COLO829 (cell line): Measurements from ENCODE around the gene KIFAP3.
A peak's percentile ranks its signal among the peaks of the same experiment; 100 is the strongest.
"Not testable (repeated sequence)": the region's sequence is repeated elsewhere in the genome, so short reads cannot be mapped to it uniquely, and the experiment has no call there.

Experiments
- DNase-seq: peaks from one replicate; pipeline ENCODE4 v3.0.0; 2012; ENCODE audit warnings: low spot score

KIFAP3 gene

DNA sequence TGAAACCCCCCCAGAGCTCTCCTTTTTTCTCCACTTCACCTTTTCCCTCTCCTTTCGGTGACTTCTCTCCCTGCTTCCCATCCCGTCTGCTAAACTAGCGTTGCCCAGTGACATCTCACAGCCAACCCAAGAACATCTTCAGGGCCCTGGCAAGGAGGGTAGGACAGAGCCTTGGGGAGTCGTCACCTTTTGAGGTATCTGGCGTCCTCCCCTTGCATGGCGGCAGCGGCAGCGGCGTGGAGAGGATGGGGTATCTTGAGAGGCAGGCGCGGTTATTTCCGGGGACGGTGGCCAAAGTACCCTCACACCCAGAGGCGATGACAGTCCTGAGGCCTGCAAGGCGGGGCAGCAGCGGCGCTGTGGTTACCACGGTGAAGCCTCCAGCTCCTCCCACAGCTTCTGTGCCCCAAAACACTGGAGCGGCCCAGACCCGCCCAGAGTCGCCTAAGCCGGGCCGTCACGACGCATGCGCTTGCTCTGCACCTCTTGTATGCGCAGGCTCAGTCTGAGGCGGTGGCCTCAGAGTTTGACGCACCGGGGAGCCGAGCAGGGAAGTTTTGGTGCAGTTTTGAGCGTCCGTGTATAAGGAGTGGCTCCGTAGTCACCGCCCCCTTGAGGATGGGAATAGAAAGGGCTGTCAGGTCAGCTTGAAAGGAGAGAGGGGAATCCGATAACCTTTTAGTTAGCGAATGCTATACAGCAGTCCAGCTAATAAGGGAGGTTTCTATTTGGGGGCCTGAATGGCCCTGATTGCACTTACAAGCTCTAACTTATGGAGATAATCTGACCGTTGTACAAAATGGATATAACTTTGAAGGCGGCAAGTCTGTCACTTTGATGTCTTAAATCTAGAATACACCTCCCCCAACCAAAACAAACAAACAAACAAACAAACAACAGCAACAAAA, at the start of gene KIFAP3:
TSS of gene KIFAP3 (minus strand) at position 446 of the 908 bp plus-strand sequence. CDS start at position 218, 228 bp downstream.
- DNase-seq, result peak; percentile 97

DNA sequence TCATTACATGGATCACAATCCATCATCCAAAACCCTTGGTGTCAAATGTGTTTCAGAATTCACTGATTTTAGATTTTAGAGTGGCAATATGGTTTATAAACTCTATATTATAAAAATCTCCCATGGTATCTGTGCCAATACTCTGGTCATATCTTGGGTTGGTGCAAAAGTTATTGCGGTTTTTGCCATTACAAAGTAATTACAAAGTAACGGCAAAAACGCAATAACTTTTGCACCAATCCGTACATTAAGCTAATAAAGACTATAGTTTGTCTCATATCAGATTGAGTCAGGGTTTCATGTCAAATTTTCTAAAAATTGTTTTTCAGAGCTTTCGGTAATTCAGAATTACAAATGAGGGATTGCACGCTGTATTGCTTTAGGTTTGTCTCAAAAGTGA, 47.9 kb upstream of the KIFAP3 start:
- DNase-seq, result no peak

DNA sequence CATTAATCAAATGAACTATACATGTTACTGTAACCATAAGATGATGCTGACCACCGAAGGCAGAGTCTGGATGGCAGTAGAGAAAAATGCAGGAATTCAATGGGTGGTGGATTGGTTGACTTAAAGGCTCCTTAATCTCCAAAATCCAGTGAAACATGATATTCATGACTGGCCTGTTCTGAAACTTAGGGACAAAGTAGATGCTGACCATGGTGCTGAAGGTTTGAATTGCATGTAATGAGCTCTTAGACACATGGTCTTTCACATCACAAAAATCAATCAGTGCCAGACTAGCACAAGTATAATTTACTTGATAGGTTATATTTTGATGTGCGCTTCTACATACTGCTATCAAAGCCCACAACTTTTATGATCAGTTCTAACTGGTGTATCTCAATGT, 40.4 kb upstream of the KIFAP3 start:
- peak; percentile 45 for DNase-seq

GRCh38 chr1:170113140-170113539, 38.6 kb upstream of the KIFAP3 start:
- DNase-seq, result not testable (repeated sequence)

GRCh38 chr1:170097449-170097948, 23.0 kb upstream of the KIFAP3 start:
- no peak for DNase-seq

- no peak for DNase-seq
These were observed 22.4 kb upstream of the KIFAP3 start for GRCh38 chr1:170096806-170097340.

GRCh38 chr1:170095976-170096748, 21.7 kb upstream of the KIFAP3 start:
- no peak for DNase-seq

- not testable (repeated sequence) for DNase-seq
These were observed 20.5 kb upstream of the KIFAP3 start for GRCh38 chr1:170094697-170095616.

GRCh38 chr1:170086399-170087032, 12.0 kb upstream of the KIFAP3 start:
- no peak for DNase-seq

- no peak for DNase-seq
These were observed 10.6 kb upstream of the KIFAP3 start for GRCh38 chr1:170085091-170085490.

DNA sequence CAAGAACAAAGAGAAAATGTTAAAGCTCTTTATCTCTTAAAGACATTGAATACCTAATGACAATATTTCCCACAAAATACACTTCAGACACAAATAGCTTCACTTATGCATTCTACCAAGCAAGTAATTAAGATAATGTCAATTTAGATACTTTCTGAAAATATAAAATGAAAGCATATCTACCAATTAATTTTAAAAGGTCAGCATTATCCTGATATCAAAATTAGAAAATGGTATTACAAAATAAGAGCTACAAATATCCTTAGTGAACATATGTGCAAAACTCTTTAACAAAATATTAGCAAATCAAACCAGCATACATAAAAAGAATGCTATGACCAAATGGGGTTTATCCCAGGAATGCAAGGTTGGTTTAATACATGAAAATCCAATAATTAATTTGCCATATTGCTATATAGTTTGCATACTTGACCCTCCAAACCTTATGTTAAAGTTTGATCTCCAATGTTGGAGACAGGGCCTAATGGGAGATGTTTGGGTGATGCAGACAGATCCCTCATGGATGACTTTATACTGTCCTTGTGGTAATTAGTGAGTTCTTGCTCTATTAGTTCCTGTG, 4.2 kb upstream of the KIFAP3 start:
- no peak for DNase-seq

DNA sequence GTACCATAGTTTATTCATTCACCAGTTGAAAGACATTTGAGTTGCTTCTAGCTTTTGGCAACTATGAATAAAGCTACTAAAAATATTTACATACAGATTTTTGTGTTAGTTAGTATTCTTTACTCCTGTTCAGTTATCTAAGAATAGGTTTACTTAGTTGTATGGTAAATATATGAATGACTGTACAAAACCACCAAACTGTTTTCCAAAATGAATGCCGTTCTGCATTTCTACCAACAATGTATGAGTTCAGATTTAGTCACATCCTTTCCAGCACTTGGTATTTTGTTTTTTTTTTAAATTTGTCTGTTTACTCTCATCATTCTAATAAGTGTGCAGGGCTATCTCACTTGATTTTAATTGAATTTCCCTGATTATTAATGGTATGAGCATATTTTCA, 3.4 kb upstream of the KIFAP3 start:
- no peak for DNase-seq

DNA sequence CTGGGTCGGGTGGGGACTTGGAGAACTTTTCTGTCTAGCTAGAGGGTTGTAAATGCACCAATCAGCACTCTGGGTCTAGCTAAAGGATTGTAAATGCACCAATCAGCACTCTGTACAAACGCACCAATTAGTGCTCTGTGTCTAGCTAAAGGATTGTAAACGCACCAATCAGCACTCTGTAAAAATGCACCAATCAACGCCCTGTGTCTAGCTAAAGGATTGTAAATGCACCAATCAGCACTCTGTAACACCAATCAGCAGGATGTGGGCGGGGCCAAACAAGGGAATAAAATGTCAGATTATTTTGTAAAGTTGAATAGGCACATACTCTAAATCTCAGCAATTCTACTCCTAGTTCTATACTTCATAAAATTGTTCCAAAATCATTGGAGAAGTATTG, 2.5 kb upstream of the KIFAP3 start:
- not testable (repeated sequence) for DNase-seq

DNA sequence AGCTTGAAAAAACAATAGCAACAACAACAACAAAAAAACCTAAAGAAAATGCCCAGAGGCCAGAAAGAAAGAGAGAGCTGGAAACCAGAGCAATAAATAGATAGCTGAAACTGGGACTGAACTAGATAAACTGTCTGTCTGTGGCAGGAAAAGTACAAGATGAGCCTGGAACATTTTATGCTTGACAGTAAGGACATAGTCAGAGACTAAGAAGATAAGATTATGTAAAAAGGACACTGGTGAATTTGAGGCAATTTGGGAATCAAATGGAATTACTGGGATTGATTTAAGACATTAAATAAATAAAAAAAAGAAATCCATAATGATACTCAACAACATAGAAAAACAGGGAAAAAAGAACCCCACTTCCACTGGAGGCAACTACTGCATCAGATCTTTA, 1.7 kb upstream of the KIFAP3 start:
- DNase-seq, result no peak

GRCh38 chr1:170075186-170075585, 691 bp upstream of the KIFAP3 start:
- no peak for DNase-seq

GRCh38 chr1:170073893-170074249, 624 bp downstream of the KIFAP3 start:
- no peak for DNase-seq

GRCh38 chr1:170071378-170071777, 3.1 kb downstream of the KIFAP3 start:
- no peak for DNase-seq

- DNase-seq, result no peak
These were observed 5.6 kb downstream of the KIFAP3 start for GRCh38 chr1:170068923-170069322.

DNA sequence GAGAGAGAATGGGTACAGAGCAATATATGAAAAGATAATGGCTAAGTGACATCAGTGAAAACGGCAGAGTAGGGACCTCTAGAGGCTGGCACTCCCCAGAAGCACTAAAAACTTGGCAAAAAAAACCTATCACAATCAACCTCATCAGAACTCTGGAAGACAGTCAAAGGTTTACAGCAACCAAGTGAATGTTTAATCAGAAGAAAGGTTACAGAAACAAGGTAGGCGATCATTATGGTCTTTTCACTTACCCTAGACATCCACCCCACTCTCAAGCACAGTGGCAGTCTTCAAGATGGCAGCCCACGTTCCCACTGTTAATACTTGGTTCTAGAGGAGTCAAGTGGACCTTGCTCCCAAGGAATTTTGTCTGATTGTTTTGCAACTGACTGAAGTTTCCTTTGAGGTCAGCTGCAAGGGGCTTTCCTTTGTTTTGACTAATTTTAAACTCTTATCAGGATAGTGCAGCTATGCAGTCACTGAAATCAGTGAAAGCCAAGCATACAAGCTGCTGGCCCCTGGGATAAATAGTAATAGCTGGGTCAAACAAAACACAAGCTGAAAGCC, 7.2 kb downstream of the KIFAP3 start:
- no peak for DNase-seq

GRCh38 chr1:170064821-170065220, 9.7 kb downstream of the KIFAP3 start:
- DNase-seq, result no peak
